ENCODE results near the gene LAMA5.

DNA sequence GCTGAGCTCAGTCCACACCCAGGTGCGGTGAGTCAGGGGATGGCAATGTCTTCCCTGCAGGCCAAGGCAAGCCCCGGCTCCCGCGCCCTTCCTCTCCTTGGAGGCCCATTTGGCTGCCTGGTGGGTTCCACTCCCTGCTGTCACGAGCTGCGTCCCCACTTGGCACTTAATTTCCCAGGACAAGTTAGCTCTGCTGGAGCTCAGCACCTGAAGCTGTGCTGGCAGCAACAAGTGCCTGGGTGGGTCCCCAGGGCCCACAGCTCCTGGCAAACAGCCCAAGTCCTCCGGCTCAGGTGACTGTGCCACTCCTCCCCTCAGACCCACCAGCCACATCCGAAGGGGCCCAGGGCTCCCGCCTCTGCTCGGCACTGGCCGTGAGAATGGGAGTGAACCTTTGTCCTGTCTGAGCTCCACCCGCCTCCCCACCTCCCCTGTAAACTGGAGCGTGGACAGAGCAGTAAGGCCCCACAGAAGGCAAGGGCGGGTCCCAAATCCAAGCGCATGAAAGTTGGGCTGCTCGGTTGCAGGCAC, 16.9 kb downstream of the LAMA5 start:
- TF ChIP-seq, protein P1, sequence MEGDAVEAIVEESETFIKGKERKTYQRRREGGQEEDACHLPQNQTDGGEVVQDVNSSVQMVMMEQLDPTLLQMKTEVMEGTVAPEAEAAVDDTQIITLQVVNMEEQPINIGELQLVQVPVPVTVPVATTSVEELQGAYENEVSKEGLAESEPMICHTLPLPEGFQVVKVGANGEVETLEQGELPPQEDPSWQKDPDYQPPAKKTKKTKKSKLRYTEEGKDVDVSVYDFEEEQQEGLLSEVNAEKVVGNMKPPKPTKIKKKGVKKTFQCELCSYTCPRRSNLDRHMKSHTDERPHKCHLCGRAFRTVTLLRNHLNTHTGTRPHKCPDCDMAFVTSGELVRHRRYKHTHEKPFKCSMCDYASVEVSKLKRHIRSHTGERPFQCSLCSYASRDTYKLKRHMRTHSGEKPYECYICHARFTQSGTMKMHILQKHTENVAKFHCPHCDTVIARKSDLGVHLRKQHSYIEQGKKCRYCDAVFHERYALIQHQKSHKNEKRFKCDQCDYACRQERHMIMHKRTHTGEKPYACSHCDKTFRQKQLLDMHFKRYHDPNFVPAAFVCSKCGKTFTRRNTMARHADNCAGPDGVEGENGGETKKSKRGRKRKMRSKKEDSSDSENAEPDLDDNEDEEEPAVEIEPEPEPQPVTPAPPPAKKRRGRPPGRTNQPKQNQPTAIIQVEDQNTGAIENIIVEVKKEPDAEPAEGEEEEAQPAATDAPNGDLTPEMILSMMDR (IDR thresholded peaks at IDR 0.05), result no peak
- TF ChIP-seq POLR2AphosphoS5 (IDR thresholded peaks at IDR 0.05), result peak; percentile 89
- no peak for TF ChIP-seq POLR2A (IDR thresholded peaks at IDR 0.05)

Data from prostate gland (tissue), 2 donors.